Ramos (cell line): ENCODE measurements around the gene DSE.
"Not testable (repeated sequence)": the region's sequence is repeated elsewhere in the genome, so short reads cannot be mapped to it uniquely, and the experiment has no call there.

Experiments used
- in situ Hi-C: fragments of 300-500 bp; cut with MboI; formaldehyde crosslinking; loops from one replicate; pipeline ENCODE4 v1.14.3; 2022; ENCODE audit warnings: low sequenced_read_pairs; ENCODE audit not compliant: unreplicated experiment

The DSE gene

DNA sequence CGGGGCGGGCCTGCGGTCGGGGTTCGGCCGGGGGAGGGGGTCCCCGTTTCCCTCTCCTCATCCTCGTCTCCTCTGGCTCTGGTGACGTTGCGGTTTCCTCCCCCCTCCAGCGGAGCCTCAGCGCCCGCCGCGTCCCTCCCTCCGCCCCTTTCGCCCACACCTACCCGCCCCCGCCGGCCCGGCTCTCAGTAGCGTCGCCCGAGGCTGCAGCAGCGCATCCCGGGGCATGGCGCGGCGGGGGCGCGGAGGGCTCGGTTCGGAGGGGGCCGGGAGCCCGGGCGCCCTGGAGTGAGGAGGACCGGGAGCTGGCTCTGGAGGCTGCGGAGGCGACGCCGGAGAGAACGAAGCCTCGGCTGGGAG, at the start of gene DSE:
Gene DSE, plus strand, starts transcription at position 188 of the 360 bp plus-strand sequence. CDS start 28,304 bp downstream, outside the sequence.
- in situ Hi-C loops: no loop called here

DNA sequence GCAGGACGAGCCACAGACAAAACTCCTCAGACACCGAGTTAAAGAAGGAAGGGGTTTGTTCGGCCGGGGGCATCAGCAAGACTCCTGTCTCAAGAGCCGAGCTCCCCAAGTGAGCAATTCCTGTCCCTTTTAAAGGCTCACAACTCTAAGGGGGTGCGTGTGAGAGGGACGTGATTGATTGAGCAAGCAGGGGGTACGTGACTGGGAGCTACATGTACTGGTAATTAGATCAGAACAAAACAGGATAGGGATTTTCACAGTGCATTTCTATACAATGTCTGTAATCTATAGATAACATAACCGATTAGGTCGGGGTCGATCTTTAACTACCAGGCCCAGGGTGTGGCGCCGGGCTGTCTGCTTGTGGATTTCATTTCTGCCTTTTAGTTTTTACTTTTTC, 48.8 kb upstream of the DSE start:
- in situ Hi-C loops: not testable (repeated sequence)

DNA sequence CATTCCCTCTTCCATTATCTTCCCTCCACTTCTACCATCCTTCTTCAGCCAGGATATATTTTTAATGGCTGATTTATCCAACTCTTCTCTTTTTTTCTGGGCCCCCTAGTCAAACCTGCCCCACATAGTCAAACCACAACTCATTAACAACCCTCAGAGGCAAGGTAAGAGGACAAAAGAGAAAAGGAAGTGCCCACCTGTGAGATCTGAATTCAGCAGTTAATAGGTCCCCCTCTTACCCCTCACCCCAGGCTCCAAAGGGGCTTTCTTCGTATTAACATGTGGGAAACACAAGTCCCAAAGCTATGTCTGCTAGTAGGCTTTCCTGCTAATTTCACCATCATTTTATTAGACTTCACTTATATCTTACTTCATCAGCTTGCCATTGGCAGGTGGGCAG, 46.9 kb upstream of the DSE start:
- in situ Hi-C loops: no loop called here

DNA sequence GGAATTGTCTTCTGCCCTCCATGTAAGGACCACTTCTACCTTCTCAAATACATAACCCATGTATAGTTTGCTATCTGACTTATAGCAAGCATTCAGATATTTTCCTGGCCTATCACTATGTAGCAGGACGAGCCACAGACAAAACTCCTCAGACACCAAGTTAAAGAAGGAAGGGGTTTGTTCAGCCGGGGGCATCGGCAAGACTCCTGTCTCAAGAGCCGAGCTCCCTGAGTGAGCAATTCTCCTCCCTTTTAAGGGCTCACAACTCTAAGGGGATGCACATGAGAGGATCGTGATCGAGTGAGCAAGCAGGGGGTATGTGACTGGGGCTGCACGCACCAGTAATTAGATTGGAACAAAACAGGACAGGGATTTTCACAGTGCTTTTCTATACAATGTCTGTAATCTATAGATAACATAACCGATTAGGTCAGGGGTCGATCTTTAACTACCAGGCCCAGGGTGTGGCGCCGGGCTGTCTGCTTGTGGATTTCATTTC, 45.1 kb upstream of the DSE start:
- in situ Hi-C loops: not testable (repeated sequence)

DNA sequence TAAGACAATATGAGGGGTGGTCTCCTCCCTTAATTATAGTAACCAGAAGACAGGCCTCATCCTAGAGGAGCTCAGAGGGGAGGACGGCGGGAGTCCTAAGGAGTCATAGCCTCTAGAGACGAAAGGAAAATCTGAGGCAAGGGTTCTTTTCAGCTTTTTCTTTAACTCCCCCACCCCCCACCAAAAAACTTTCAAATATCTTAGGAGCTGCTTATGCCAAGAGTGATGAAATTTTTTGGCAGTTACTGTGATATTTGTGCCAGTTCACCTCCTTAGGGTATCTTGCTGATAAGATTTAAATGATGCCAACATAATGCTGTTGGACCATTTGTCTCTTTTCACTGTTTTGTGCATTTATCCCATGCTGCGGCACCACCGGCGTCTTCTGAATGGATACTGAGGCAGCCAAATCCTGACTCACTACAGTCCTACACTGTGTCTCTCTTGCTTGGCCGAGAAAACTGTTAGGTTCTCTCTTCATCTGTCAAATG, 44.5 kb upstream of the DSE start:
- in situ Hi-C loops: no loop called here

DNA sequence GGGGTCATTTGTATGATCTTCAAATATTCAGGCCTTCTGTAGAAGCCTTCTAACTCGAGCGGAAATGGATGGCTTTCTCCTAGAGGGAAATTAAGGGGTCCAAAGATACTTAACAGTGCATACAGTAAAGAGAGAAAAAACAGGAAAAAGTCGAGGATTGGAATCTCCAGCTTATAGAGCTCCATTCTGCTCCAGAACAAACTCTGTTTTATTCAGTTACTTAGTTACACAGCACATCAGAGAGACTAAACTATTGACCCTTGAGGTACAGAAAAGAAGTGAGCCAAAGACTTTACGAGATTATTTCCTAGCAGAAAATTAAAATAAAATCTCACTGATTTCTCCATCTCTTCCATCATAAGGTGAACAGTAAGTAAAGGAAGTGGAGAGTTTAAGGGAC, 43.8 kb upstream of the DSE start:
- in situ Hi-C loops: no loop called here

DNA sequence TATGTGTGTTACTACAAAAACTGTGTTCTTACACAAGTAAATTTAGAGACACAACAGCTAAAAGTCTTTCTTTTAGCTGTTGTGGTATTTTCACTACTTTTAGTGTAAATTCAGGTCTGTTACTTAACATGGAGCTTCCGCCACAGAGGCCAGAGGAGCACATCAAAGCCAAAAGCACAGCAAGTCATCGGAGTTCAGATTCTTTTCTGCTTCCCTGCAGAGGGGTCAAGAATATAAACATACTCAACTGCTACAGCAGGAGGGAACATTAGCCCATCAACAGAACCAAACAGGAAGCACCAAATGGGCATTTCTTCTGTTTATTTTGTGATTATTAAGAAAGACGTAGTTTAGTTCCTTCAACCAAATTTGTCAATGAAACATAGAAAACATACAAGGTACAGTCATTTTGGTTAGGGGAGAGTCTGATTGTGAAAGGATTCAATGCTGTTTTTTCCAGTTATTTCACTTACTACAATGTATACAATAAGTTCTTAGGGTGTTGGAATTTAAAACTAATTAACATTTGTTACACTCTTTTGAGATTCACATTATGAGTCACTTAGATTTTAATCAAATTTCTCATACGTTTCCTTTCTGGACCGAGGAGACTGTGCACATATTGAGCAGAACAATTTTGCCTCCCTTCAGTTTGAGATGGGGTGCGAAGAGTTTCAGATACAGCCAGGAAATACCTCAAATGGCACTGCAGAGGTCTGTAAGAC, 42.8 kb upstream of the DSE start:
- in situ Hi-C loops: no loop called here

DNA sequence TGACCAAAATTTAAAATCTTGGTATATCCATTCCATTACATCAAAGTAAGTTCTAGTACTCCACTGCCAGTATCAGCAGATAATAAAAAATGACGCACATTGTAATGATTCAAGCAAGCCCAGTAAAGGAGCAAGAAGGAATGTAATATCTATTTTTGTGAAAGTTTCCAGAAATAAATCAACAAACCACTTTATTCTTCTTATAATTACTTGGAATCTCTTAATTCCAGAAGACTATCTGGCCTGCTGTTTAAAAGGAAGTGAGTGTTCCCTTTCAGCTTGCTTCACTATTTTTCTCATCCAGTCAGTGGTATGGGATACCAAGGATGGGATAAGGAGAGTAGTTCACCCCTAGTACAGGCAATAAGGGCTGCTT, 42.2 kb upstream of the DSE start:
- in situ Hi-C loops: no loop called here

DNA sequence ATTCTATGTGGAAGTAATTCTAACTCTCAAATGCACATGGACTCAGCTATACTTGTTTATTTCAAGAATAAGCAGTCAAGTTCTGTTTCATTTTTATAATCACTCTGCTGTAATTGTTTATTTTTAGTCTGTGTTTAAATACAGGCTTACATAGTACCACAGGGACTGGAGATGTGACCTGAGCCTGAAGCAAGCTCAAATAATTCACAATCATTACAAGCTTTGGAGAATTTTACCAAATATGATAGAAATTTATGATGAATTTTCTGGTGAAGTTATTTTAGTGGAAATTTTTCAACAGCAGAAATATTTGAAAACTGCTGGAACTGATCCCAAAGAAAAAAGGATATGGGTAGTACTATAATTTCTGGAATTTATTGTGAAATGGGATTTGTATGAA, 41.6 kb upstream of the DSE start:
- in situ Hi-C loops: no loop called here

DNA sequence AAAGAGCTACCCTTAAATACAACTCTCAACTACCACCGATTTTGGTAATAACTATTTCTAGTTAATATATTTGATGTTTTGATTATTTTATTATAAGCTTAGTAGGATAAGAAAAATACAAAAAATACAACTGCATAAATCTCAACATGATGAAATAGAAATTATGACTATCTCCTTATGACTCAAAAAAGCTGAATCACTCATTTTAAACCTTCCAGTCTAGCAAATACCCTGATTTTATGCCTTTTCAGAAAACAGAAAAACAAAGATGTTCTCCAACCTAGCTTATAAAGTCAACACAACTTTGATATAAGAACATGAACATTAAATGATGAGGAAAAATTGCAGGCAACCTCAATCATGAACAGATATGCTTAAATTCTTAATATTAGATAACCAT, 40.2 kb upstream of the DSE start:
- in situ Hi-C loops: no loop called here

DNA sequence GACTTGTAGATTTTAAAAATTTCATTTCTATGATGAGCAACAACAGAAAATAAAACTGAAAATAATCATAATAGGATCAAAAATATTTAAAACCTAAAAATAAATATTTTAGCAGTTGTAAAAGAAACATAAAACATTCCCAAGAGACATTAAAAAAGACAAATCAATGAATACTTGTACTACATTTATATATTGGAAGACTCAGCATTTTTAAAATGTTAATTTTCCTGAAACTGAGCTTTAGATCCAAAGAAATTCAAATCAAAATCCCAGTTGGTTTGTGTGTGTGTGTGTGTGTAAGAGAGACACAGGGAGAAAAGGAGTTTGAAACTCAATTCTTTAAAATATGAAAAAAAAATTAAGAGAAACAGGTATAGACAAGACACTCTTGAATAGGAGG, 38.7 kb upstream of the DSE start:
- in situ Hi-C loops: no loop called here

DNA sequence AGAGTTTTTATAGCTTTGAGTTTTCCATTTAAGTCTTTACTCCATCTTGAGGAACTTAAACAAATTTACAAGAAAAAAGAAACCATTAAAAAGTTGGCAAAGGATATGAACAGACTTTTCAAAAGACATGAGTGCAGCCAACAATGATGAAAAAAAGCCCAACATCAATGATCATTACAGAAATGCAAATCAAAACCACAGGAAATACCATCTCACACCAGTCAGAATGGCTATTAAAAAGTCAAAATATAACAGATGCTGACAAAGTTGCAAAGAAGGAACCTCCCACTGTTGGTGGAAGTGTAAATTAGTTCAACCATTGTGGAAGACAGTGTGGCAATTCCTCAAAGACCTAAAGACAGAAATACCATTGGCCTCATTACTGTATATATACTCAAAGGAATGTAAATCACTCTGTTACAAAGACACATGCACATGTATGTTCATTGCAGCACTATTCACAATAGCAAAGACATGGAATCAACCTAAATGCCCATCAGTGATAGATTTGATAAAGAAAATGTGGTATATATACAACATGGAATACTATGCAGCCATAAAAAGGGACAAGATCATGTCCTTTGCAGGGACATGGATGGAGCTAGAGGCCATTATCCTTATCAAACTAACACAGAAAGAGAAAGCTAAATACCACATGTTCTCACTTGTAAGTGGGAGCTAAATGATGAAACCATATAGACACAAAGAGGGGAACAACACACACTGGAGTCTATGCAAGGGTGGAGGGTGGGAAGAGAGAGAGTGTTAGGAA, 35.9 kb upstream of the DSE start:
- in situ Hi-C loops: not testable (repeated sequence)

DNA sequence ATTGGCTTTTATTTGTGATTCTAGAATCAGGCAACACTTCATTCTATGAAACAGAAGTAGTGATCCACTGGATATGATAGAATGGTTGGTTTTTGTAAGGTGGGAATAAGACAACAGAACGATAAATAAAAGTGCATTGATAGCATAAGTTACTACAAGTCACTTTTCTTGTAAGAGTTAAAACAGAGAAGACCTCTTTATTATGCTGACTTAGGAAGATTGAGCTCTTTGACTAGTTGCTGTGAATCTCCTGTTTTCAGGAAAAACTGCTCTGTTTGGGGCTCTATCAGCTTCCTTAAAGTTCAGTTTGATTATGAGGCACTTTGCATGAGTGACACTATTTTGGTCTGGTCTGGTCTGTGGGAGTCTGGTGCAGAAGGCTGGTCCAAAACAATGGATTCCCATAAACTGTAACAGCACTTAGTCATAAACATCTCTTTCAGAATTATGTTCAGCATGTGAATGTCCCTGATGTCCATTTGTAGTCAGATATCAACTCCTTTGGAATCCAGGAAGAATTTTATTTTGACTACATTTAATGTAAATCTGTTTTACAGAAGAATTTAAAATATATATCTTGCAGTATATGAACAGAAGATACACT, 35.0 kb upstream of the DSE start:
- in situ Hi-C loops: no loop called here

DNA sequence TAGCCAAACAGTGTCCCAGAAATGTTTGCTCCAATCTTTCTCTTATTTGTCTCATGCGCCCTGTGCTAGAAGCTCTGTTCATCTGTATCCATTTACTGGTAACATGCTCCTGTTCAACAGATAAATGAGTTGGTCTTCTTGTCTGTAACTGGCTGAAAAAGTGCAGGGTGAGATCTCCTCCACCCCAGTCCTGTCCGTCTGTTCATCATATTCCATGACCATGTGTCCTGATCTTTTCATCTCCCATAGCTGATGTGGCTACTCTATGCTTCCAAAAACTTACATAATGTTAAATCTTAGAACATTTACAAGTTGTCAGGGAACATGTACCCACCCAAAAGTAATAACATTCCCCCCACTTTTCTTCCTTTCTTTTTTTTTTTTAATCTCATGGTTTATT, 31.8 kb upstream of the DSE start:
- in situ Hi-C loops: no loop called here

DNA sequence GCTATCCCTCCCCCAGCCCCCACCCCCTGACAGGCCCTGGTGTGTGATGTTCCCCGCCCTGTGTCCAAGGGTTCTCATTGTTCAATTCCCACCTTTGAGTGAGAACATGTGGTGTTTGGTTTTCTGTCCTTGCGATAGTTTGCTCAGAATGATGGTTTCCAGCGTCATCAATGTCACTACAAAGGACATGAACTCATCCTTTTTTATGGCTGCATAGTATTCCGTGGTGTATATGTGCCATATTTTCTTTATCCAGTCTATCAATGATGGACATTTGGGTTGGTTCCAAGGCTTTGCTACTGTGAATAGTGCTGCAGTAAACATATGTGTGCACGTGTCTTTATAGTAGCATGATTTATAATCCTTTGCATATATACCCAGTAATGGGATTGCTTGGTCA, 30.1 kb upstream of the DSE start:
- in situ Hi-C loops: not testable (repeated sequence)

DNA sequence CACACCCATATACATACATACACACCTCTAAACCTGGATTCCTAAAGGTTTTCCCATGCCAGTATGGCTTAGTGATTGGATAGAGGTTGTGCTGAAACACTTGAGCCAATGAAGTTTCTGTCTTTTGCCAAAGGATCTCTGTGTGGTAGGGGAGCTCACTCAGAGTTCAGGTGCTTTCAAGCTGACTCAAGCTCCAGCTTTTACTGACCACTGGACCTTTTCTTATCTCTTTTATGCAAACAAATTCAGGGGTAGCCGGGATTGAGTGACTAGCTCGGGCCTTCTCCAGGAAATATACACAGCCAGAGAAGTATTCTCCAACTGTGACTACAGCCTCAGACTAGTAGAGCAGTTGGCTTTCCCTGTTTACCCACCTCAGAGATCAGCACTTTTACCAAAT, 21.5 kb upstream of the DSE start:
- in situ Hi-C loops: no loop called here

DNA sequence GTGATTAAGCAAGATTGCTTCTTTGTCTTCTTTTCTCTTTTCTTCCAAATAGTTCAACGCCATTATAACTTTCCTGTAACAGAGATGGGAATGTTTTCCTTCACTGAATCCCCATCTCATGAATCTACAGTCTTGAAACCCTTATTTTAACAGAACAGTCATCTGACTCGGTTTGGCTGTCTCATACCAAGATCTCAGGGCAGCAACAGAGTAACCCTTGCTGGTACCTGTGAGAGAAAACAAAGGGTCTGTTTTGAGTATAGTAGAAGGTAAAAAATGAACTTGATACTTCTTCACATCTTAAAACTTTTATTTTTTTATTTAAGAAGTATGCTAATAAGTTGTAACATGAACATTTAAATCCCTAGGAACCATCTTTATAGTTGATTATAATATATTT, 19.6 kb upstream of the DSE start:
- in situ Hi-C loops: no loop called here

DNA sequence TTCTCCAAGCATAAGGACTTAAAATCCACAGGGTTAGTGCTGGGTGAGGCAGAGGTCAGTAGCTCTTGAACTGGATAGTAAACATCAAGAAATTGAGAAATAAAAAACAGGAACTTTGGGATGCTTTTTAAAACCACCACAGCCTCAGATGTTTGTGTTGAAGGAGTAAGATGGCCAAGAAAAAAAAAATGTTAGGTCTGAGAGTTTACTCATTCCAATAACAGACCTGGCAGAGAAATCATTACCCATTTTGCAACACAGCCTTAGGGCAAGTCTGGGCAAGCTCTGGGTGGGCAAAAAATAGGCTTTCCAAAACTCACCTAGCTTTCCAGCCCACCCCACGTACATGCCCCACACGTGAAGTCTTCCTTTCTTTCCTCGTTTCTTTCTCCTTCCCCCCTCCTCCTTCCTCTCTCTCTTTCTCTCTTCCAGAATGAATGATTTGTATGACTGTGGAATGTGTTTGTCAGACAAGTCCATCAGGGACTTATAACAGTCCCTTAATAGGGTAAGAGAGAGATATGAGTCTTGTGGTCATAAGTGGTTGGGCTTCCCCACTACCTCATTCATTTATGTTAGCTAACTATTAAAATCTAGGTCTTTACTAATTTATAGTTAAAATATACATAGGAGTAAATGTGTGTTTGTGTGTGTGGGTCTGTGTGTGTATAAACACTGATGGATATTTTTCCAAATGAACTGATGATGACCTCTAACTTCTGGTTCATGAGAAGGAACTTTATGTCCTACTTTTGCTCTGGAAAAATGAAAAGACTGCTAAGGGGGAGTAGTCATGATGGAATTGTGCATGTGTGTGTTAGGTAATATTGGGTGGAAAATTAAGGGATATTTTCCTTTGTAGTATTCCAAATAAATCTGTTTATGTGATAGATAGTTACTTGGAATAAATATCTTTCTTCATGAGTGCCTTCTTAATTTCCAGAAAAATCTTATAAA, 18.0 kb upstream of the DSE start:
- in situ Hi-C loops: no loop called here

DNA sequence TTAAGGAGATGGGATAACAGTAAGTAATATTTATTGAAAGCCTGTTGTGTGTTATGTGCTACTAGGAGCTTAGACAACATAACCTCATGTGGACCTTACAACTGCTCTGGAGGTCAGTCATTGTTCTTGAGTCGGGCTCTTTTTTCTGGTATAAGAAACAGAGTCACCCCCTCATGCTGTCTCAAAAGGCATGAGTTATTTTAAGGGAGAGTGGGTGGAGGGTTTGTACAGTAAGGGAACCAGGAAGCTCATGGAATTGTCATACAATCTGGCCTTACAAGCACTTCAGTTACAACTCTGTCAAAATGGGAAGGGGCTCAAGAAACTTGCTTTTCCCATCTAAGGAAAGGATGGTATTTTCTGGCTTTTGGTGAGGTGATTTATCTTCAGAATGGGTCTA, 16.5 kb upstream of the DSE start:
- in situ Hi-C loops: no loop called here

DNA sequence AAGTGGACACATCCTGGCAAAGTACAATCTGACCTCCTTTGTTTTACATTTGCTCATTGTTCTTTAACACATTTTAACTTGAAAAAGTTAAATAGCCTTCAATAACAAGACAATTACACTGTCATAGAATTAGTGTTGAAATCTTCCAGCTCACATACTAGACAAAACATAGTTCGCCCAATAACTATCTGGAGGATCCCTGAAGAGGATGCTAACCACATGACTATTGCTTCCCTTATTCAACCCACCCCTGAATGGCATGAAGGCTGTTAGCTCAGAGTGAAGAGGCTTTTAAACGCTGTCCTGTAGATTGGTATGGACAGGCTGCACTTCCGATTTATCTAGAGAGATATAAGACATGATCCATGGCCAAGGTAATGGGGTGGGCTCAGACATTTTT, 15.0 kb upstream of the DSE start:
- in situ Hi-C loops: no loop called here
